Measurements from ENCODE around the gene FMO5. TPM values are rescaled to one million over a fixed set of nuclear protein-coding genes. Genes with fewer than 3 reads are reported as not detected.

The FMO5 gene
- total RNA-seq, 4 donors from 2014 or later, result 1.7 to 9.1 (median 3.3) TPM

- Histone ChIP-seq H3K4me1 (peaks cover 0 to 7% of the 10 kb centered on the region in 2 donors), H3K27me3 (no peaks in the 10 kb centered on the region), H3K36me3 (no peaks in the 10 kb centered on the region), H3K4me3 (replicated peaks in 1 of 3) (no peak overlapping the region), H3K27ac (no peak overlapping the region), H3K9me3 (no peaks in the 10 kb centered on the region)
- DNase-seq, result no peak
- no peak for TF ChIP-seq POLR2A (IDR thresholded peaks at IDR 0.05)
- no peak for TF ChIP-seq CTCF (IDR thresholded peaks at IDR 0.05)
- intact Hi-C loops (cut with DNase I), result no loop called here
- 77 to 83% methylated on average over 2 of the region's 2 CpGs for WGBS, 2 donors
Measured at GRCh38 chr1:147185432-147185831, 39.7 kb downstream of the FMO5 start.

GRCh38 chr1:147177611-147178380 lies 47.3 kb downstream of the FMO5 start:
- WGBS, 2 donors, result 14 to 30% methylated on average over 35 to 36 of the region's 36 CpGs
- peak; percentile 5 to 12 for DNase-seq
- Histone ChIP-seq H3K36me3 (no peaks in the 10 kb centered on the region), H3K4me3 (replicated peaks in 1 of 3) (peak overlapping the region in 1 of 3 donors; percentile 7), H3K4me1 (peaks cover 6 to 17% of the 10 kb centered on the region in 2 donors), H3K27ac (peak overlapping the region in 2 of 3 donors; percentile 6 to 21), H3K27me3 (no peaks in the 10 kb centered on the region), H3K9me3 (no peaks in the 10 kb centered on the region)
- TF ChIP-seq POLR2A (IDR thresholded peaks at IDR 0.05) (no peak), CTCF (IDR thresholded peaks at IDR 0.05) (no peak)
- intact Hi-C loops (cut with DNase I), result no loop called here

GRCh38 chr1:147172168-147173016 lies 52.7 kb downstream of the FMO5 start, which contains the start of gene PRKAB2:
TSS of gene PRKAB2 (minus strand) at chr1:147172470. CDS start at chr1:147172144, 326 bp downstream.
- Histone ChIP-seq H3K27ac (peak within 1 kb of the TSS; percentile 78 to 95 (median 92)), H3K4me1 (peaks cover 8 to 18% of the 10 kb centered on the region in 2 donors), H3K4me3 (replicated peaks in 1 of 3) (peak within 1 kb of the TSS; percentile 77 to 90 (median 79)), H3K36me3 (no peaks in the 10 kb centered on the region), H3K27me3 (no peaks in the 10 kb centered on the region), H3K9me3 (no peaks in the 10 kb centered on the region)
- DNase-seq, result peak; percentile 97 to 98
- intact Hi-C loops (cut with DNase I), result loop anchor here (5.0 kb wide), 1 partner anchor 65 kb away; no protein-coding TSS in a partner anchor
- WGBS, 2 donors, result 1 to 2% methylated on average over 12 to 40 of the region's 72 CpGs
- TF ChIP-seq CTCF (IDR thresholded peaks at IDR 0.05) (peak; percentile 68 to 97 (median 92)), POLR2A (IDR thresholded peaks at IDR 0.05) (peak in 1 of 2 donors; percentile 80)

GRCh38 chr1:147171399-147172167 lies 53.6 kb downstream of the FMO5 start:
- H3K4me3 ChIP-seq (replicated peaks in 1 of 3), result peak overlapping the region; percentile 77 to 90 (median 79)
- H3K27ac ChIP-seq, result peak overlapping the region; percentile 74 to 95 (median 92)
- 0 to 1% methylated on average over 14 to 25 of the region's 32 CpGs for WGBS, 2 donors
- no peaks in the 10 kb centered on the region for H3K9me3 ChIP-seq
- TF ChIP-seq CTCF (IDR thresholded peaks at IDR 0.05) (no peak), POLR2A (IDR thresholded peaks at IDR 0.05) (no peak)
- intact Hi-C loops (cut with DNase I), result loop anchor here (5.0 kb wide), 1 partner anchor 66 kb away; no protein-coding TSS in a partner anchor
- no peaks in the 10 kb centered on the region for H3K36me3 ChIP-seq
- H3K4me1 ChIP-seq, result peaks cover 8 to 16% of the 10 kb centered on the region in 2 donors
- no peaks in the 10 kb centered on the region for H3K27me3 ChIP-seq
- DNase-seq, result peak in 1 of 2 donors; percentile 3
